Measurements from ENCODE around the gene CAPZA1.

CAPZA1 gene

DNA sequence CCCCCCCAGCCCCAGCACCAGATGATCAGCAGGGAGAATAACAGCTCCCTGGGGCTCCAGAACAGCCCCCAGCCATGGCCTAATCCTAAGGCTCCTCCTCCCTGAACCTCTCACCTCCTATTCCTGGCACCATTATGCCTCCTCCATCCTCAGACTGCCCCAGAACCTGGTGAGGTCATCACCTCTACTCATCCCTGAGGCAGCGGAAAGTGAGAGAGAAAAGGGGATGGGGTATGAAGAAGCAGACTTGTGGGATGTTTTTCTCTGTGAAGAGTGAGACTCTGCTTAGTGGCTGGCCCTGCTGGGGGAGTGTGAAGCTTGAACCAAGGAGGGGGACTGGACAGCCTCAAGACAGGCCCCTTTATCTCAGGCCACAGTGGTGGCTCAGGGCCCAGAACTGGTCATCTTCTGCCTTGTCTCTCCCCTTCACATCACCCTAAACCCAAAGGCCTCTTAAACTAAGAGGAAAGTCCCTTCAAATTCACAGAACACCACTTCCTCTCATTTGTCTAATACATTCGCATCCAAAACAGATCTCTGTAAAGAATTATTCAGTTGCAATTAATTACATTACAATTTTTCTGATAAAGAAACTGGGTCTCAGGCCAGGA lies 97.7 kb downstream of the CAPZA1 start:
- DNase-seq = no peak

DNA sequence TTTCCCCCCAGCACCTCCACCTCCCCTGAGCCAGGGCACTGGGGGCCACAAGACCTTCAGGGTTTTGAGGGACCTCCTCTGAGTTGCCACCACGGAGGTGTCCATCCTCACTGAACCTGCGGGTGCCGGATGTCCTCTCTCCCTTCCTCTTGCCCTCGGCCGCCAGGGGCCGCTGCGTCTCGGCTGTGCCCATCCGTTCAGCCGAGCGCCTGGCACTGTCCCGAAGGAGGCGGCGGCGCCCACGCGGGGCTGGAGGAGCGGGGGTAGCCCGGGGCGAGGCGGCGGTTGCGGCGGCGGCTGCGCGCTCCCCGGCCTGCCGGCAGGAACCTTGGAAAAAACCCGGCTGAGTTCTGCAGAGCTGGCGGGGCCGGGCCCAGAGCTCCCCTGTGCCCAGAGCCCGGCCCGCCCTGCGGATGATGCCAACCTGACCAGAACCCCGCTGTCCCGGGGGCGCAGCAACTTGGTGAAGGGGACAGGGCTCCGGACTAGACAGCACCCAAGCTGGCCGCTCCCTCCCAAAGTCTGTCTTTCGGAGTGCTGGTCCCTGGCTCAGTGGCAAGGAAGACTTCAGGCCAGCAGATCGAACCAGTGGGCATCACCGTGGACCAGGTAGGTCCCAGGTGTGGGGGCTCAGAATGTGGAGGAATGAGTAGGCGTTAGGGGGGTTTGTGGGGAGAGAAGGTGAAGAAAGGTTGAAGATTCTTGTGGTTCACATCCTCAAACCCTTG lies 99.2 kb downstream of the CAPZA1 start:
- no peak for DNase-seq

DNA sequence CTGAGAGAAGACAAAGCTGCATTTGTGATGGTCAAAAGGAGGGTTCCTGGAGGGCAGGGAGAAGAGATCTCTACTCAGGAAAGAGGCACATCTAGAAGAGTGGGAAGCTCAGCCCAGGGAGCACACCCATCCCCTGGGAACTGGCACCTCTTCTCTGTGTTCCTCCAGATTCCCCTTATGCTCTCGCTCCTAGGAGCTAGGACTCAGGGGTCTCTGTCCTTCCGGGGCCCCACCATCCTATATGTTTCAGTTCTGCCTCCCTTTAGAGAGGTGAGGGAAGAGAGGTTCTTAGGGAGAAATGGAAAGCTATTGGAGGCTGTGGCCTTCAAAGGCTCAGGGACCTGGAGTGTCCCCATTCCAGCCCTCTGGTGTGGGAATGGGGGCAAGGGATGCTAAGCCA lies 100.1 kb downstream of the CAPZA1 start:
- no peak for DNase-seq

DNA sequence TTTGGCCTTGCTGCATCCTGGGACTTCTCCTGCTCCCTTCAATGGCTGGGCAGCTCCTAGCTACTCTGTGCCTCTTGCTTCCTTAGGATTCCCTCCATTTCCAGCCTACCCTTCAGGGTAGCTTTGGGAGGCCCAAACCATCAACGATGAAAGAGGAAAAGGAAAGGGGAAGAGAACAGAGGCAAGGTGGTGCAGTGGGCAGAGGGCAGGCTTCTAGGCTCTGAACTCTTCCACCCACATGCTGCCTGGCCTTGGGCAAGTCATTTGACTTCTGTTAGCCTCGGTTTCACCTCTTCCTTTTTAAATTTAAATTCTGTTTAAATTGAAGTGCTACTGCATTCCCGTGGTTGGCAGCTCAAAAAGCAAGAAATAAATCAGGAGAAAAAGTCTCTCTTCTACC lies 101.2 kb downstream of the CAPZA1 start:
- no peak for DNase-seq
